Osteoblast (primary cell): ENCODE results near the gene TGM4. TPM values are rescaled to one million over a fixed set of nuclear protein-coding genes. Genes with fewer than 3 reads are reported as not detected.

Experiments used
- DNase-seq: peaks from one replicate; pipeline ENCODE4 v3.0.0; 2011; ENCODE audit warnings: low spot score, mixed read lengths; ENCODE audit not compliant: insufficient read length; ENCODE audit errors: missing footprints
- H2AFZ ChIP-seq: 2 replicates; pipeline ENCODE4 v1.6.0; 2011; ENCODE audit warnings: mild to moderate bottlenecking, low read length
- H3K27ac ChIP-seq: 2 replicates; pipeline ENCODE4 v1.5.1; 2011; ENCODE audit warnings: mild to moderate bottlenecking, low read depth, low read length, moderate library complexity
- H3K27me3 ChIP-seq: 2 replicates; pipeline ENCODE4 v1.6.0; 2012; ENCODE audit warnings: mild to moderate bottlenecking, control low read depth, inconsistent platforms, low read length, moderate library complexity; ENCODE audit not compliant: insufficient read depth
- H3K36me3 ChIP-seq: 2 replicates; pipeline ENCODE4 v1.5.1; 2011; ENCODE audit warnings: mild to moderate bottlenecking, low read length, control low read depth, moderate library complexity; ENCODE audit not compliant: insufficient read depth
- H3K4me1 ChIP-seq: 2 replicates; pipeline ENCODE4 v1.5.1; 2011; ENCODE audit warnings: mild to moderate bottlenecking, low read length, control low read depth, moderate library complexity; ENCODE audit not compliant: insufficient read depth
- H3K4me2 ChIP-seq: 2 replicates; pipeline ENCODE4 v1.6.0; 2011; ENCODE audit warnings: mild to moderate bottlenecking, low read length; ENCODE audit not compliant: insufficient read depth
- H3K4me3 ChIP-seq: fragments of 200-600 bp; sonication (generic); 3 replicates; pipeline ENCODE4 v1.5.1; 2012; ENCODE audit warnings: mild to moderate bottlenecking, low read length, inconsistent platforms; ENCODE audit not compliant: insufficient read depth
- H3K79me2 ChIP-seq: 2 replicates; pipeline ENCODE4 v1.6.0; 2012; ENCODE audit warnings: mild to moderate bottlenecking, low read length, control low read depth, inconsistent platforms; ENCODE audit not compliant: insufficient read depth
- H3K9me3 ChIP-seq: 2 replicates; pipeline ENCODE4 v1.5.1; 2011; ENCODE audit warnings: low read depth, low read length, control low read depth
- H4K20me1 ChIP-seq: 2 replicates; pipeline ENCODE4 v1.6.0; 2012; ENCODE audit warnings: mild to moderate bottlenecking, low read length, control low read depth; ENCODE audit not compliant: insufficient read depth
- total RNA-seq: library from RNA; depleted of rRNA; stranded (reverse); fragments of >200 nt; gene quantifications from 2 replicates; pipeline ENCODE4 v1.2.3, GENCODE V29; 2012
- TF ChIP-seq, protein P1 (sequence below): IDR thresholded peaks from 2 replicates; pipeline ENCODE4 v1.5.1; 2011; ENCODE audit warnings: mild to moderate bottlenecking, low read depth, low read length, moderate library complexity; ENCODE audit errors: extremely low read depth

Gene TGM4
- total RNA-seq, result not detected in 2 replicates

DNA sequence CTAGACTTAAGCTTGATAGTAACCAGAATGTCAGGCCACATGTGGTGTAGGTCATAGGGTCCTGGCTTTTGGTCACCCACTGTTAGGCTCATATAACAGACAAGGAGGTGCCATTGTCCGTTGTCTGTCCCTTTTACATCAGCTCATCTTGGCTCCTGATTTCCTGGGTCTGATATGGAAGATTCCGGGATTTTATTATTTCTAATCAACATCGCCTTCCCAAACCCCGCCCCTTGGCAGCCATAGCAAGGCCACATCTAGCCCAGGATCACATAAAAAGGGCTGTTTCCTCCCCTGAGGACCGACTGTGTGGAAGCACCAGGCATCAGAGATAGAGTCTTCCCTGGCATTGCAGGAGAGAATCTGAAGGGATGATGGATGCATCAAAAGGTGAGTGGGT lies at the start of gene TGM4:
TGM4 (plus strand) TSS at position 301 of the 400 bp plus-strand sequence; CDS start at position 372, 71 bp downstream.
- no peaks in the 10 kb centered on the region for H3K79me2 ChIP-seq
- H3K36me3 ChIP-seq, result no peaks in the 10 kb centered on the region
- TF ChIP-seq, protein P1, sequence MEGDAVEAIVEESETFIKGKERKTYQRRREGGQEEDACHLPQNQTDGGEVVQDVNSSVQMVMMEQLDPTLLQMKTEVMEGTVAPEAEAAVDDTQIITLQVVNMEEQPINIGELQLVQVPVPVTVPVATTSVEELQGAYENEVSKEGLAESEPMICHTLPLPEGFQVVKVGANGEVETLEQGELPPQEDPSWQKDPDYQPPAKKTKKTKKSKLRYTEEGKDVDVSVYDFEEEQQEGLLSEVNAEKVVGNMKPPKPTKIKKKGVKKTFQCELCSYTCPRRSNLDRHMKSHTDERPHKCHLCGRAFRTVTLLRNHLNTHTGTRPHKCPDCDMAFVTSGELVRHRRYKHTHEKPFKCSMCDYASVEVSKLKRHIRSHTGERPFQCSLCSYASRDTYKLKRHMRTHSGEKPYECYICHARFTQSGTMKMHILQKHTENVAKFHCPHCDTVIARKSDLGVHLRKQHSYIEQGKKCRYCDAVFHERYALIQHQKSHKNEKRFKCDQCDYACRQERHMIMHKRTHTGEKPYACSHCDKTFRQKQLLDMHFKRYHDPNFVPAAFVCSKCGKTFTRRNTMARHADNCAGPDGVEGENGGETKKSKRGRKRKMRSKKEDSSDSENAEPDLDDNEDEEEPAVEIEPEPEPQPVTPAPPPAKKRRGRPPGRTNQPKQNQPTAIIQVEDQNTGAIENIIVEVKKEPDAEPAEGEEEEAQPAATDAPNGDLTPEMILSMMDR, result no peak
- H3K27me3 ChIP-seq, result no peaks in the 10 kb centered on the region
- H3K27ac ChIP-seq, result no peak within 1 kb of the TSS
- H4K20me1 ChIP-seq, result no peaks in the 10 kb centered on the region
- H3K4me1 ChIP-seq, result no peaks in the 10 kb centered on the region
- H3K4me2 ChIP-seq, result no peak within 1 kb of the TSS
- H3K9me3 ChIP-seq, result no peaks in the 10 kb centered on the region
- H2AFZ ChIP-seq, result no peak within 1 kb of the TSS
- DNase-seq, result no peak
- no peak within 1 kb of the TSS for H3K4me3 ChIP-seq

- Histone ChIP-seq H4K20me1 (no peaks in the 10 kb centered on the region), H3K27ac (peak overlapping the region; percentile 45), H3K4me2 (peak overlapping the region; percentile 0), H3K4me3 (no peak overlapping the region), H3K36me3 (peaks cover 3% of the 10 kb centered on the region), H3K4me1 (peaks cover 11% of the 10 kb centered on the region), H3K79me2 (no peaks in the 10 kb centered on the region), H3K27me3 (no peaks in the 10 kb centered on the region), H3K9me3 (no peaks in the 10 kb centered on the region), H2AFZ (peak overlapping the region; percentile 35)
- TF ChIP-seq, protein P1, result no peak
- peak; percentile 93 for DNase-seq
Measured at GRCh38 chr3:44825264-44825925, 49.0 kb upstream of the TGM4 start.

DNA sequence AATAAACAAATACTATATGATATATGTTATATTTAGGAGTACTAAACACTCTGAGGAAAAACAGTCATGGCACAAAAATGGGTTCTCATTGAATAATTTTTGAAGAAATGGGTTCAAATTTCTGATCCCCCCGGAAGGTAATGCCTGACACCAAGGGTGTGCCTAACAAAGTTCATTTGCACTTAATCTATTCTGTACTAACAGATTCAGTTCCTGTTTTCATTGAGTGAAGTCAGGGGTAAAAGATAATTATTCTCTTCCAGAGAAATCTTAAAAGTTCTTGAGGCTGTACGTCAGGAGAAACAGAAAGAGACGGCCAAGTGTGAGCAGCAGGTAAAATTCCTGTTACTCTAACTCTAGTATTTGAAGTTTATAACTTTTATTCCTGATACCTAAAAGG lies 47.2 kb upstream of the TGM4 start:
- H3K27ac ChIP-seq, result no peak overlapping the region
- peaks cover 3% of the 10 kb centered on the region for H3K36me3 ChIP-seq
- no peaks in the 10 kb centered on the region for H3K27me3 ChIP-seq
- H3K4me1 ChIP-seq, result peaks cover 11% of the 10 kb centered on the region
- H3K4me2 ChIP-seq, result no peak overlapping the region
- no peaks in the 10 kb centered on the region for H4K20me1 ChIP-seq
- H3K79me2 ChIP-seq, result no peaks in the 10 kb centered on the region
- TF ChIP-seq, protein P1, result no peak
- no peak overlapping the region for H2AFZ ChIP-seq
- no peak for DNase-seq
- H3K4me3 ChIP-seq, result no peak overlapping the region
- H3K9me3 ChIP-seq, result no peaks in the 10 kb centered on the region

DNA sequence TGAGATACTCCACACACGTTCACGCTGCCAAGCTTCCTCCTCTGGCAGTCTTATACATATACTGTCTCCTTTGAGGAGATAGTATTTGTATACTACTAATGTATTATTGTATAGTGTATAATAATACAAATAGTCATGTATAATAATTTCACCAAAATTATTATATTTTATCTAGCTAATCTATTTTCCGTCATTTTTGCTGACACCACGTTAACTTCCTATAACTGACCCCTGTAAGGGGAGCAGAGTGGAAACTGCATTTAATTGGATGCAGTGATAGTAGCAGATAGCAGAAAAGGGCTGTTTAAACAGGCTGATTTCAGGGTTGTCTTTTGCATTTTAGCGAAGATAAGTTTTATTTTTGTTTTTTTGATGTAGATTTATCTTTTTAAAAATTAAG lies 43.2 kb upstream of the TGM4 start:
- Histone ChIP-seq H3K4me1 (peaks cover under 1% of the 10 kb centered on the region), H3K79me2 (no peaks in the 10 kb centered on the region), H3K27me3 (no peaks in the 10 kb centered on the region), H3K36me3 (peaks cover 6% of the 10 kb centered on the region), H3K27ac (no peak overlapping the region), H3K4me3 (no peak overlapping the region), H4K20me1 (no peaks in the 10 kb centered on the region), H3K9me3 (no peaks in the 10 kb centered on the region), H2AFZ (no peak overlapping the region), H3K4me2 (no peak overlapping the region)
- no peak for DNase-seq
- TF ChIP-seq, protein P1, result no peak
